ENCODE results near the gene ALDH7A1.

DNA sequence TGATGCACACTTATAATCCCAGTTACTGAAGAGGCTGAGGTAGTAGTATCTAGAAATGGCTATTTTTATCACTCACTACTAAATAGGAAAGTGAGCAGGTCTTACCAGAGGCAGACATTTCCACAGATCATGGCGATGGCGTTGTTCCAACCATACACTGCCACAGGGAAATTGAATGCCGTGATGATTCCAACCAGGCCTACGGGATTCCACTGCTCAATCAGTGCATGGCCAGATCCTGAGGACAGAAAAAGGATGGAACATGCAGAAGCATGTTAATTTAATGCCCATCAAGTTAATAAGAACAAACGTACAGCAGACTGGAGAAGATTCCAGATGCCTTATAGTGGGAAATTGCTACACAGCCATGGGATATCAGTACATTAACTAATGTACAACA, 18.0 kb downstream of the ALDH7A1 start:
- TF ChIP-seq, protein P1, sequence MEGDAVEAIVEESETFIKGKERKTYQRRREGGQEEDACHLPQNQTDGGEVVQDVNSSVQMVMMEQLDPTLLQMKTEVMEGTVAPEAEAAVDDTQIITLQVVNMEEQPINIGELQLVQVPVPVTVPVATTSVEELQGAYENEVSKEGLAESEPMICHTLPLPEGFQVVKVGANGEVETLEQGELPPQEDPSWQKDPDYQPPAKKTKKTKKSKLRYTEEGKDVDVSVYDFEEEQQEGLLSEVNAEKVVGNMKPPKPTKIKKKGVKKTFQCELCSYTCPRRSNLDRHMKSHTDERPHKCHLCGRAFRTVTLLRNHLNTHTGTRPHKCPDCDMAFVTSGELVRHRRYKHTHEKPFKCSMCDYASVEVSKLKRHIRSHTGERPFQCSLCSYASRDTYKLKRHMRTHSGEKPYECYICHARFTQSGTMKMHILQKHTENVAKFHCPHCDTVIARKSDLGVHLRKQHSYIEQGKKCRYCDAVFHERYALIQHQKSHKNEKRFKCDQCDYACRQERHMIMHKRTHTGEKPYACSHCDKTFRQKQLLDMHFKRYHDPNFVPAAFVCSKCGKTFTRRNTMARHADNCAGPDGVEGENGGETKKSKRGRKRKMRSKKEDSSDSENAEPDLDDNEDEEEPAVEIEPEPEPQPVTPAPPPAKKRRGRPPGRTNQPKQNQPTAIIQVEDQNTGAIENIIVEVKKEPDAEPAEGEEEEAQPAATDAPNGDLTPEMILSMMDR (IDR thresholded peaks at IDR 0.05 in 4 of 5, conservative IDR thresholded peaks at IDR 0.05 in 1 of 5), result no peak
- no peak for TF ChIP-seq POLR2A (IDR thresholded peaks at IDR 0.05)
